OCI-LY7 (cell line): ENCODE results near the gene TIGD2. TPM values are rescaled to one million over a fixed set of nuclear protein-coding genes. Genes with fewer than 3 reads are reported as not detected.

Source experiments
- BruUV-seq: library from RNA; stranded (reverse); fragments of 400-500 nt; replicated peaks from 2 replicates; lab custom pipeline; 2021; lab: Mats Ljungman, UMichigan
- CTCF ChIA-PET: fragments of 300-600 bp; sonication (Branson Sonifier 250); formaldehyde crosslinking; loops from one replicate; lab custom pipeline; 2022; ENCODE audit warnings: antibody characterized with exemption; ENCODE audit not compliant: unreplicated experiment; lab: Charles Lee
- POLR2A ChIA-PET: fragments of 300-600 bp; sonication (Branson Sonifier 250); formaldehyde crosslinking; loops from one replicate; lab custom pipeline; 2022; ENCODE audit warnings: antibody characterized with exemption; lab: Charles Lee
- DNase-seq: peaks from one replicate; pipeline ENCODE4 v3.0.0-alpha.2; 2015; ENCODE audit warnings: low spot score
- H2AFZ ChIP-seq: fragments of 200-600 bp; sonication (generic), shearing (Covaris generic); 2 replicates; pipeline ENCODE4 v1.6.1; 2014; ENCODE audit warnings: mild to moderate bottlenecking, antibody characterized with exemption, low read length, moderate library complexity
- H3K27ac ChIP-seq: fragments of 200-600 bp; sonication (generic); 2 replicates; pipeline ENCODE4 v1.5.1; 2014; ENCODE audit warnings: mixed run types, low read depth, mild to moderate bottlenecking, moderate library complexity, low read length, inconsistent platforms; ENCODE audit not compliant: poor library complexity, severe bottlenecking
- H3K36me3 ChIP-seq: fragments of 200-600 bp; sonication (generic); 2 replicates; pipeline ENCODE4 v1.6.1; 2014; ENCODE audit warnings: mild to moderate bottlenecking, antibody characterized with exemption, low read length, moderate library complexity, mixed read lengths; ENCODE audit not compliant: insufficient read depth
- H3K4me1 ChIP-seq: fragments of 200-600 bp; sonication (generic); 2 replicates; pipeline ENCODE4 v1.5.1; 2014; ENCODE audit warnings: mild to moderate bottlenecking, low read length; ENCODE audit not compliant: insufficient read depth, poor library complexity, severe bottlenecking
- H3K4me2 ChIP-seq: fragments of 200-600 bp; sonication (generic); 2 replicates; pipeline ENCODE4 v1.6.1; 2014; ENCODE audit warnings: mild to moderate bottlenecking, low read length
- H3K4me3 ChIP-seq: fragments of 200-600 bp; sonication (generic); 2 replicates; pipeline ENCODE4 v1.5.1; 2014; ENCODE audit warnings: mild to moderate bottlenecking, low read depth, low read length; ENCODE audit not compliant: poor library complexity, severe bottlenecking
- H3K79me2 ChIP-seq: fragments of 200-600 bp; sonication (generic); 2 replicates; pipeline ENCODE4 v1.6.1; 2016; ENCODE audit warnings: low read depth, mild to moderate bottlenecking, low read length, moderate library complexity, mixed read lengths; ENCODE audit not compliant: insufficient read depth
- H3K9me2 ChIP-seq: fragments of 200-600 bp; sonication (generic); 2 replicates; pipeline ENCODE4 v1.6.1; 2016; ENCODE audit warnings: mild to moderate bottlenecking, low read length, mixed read lengths; ENCODE audit not compliant: insufficient read depth
- H3K9me3 ChIP-seq: fragments of 200-600 bp; sonication (generic); 2 replicates; pipeline ENCODE4 v1.6.1; 2014; ENCODE audit warnings: mild to moderate bottlenecking, mixed run types, low read length, mixed read lengths
- H4K20me1 ChIP-seq: fragments of 200-600 bp; sonication (generic); 2 replicates; pipeline ENCODE4 v1.6.1; 2014; ENCODE audit warnings: mild to moderate bottlenecking, antibody characterized with exemption, low read length, moderate library complexity, mixed read lengths; ENCODE audit not compliant: insufficient read depth
- EZH2phosphoT487 ChIP-seq: fragments of 200-600 bp; sonication (generic); IDR thresholded peaks from 2 replicates; pipeline ENCODE4 v1.6.1; 2018; ENCODE audit warnings: low read depth, borderline replicate concordance, mild to moderate bottlenecking, mixed run types, antibody characterized with exemption, low read length, moderate library complexity, mixed read lengths
- intact Hi-C: fragments of 100-400 bp; cut with micrococcal nuclease; formaldehyde crosslinking; loops from one replicate; pipeline ENCODE4 v1.10.0; 2022; ENCODE audit not compliant: unreplicated experiment
- total RNA-seq, 2 experiments: library from RNA; depleted of rRNA in 1 of 2; stranded (reverse); fragments of >200 nt in 1 of 2; shearing (Covaris generic) in 1 of 2; gene quantifications; 2 replicates each; pipeline ENCODE4 v1.2.3, GENCODE V29; 2014 to 2022
- TF ChIP-seq, protein P1 (sequence below): fragments of 200-600 bp; sonication (generic); conservative IDR thresholded peaks from 2 replicates; pipeline ENCODE4 v1.5.1; 2014; ENCODE audit warnings: mild to moderate bottlenecking, antibody characterized with exemption, low read length, moderate library complexity, mixed read lengths

Gene TIGD2
- total RNA-seq, 2 experiments from 2014 or later: 6.3 to 10.0 TPM

DNA sequence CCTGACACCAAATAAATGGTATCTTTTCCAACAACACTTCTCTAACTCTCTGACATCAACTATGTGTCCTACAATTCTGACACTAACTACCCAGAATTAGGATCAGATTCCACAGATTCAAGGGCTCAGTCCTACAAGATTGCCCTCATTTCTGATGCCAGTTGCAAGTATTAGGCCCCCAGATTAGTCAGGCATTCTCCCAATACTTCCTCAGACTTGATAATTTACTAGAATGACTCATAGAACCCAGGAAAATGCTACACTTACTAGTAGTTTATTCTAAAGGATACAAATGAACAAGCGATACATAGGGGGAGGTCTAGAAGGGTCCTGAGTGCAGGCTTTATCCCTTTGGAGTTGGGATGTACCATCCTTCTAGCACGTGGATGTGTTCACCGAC lies 8.5 kb downstream of the TIGD2 start:
- Histone ChIP-seq H3K4me1 (no peaks in the 10 kb centered on the region), H3K36me3 (no peaks in the 10 kb centered on the region), H3K4me3 (no peak overlapping the region), H3K27ac (no peak overlapping the region), H3K9me3 (no peaks in the 10 kb centered on the region), H4K20me1 (no peaks in the 10 kb centered on the region), H2AFZ (no peak overlapping the region), H3K4me2 (no peak overlapping the region), H3K9me2 (no peaks in the 10 kb centered on the region; the same call in 1 of the 2 replicates), H3K79me2 (no peaks in the 10 kb centered on the region)
- ChIA-PET POLR2A (no interaction called here), CTCF (no interaction called here)
- no TSS peak for BruUV-seq
- DNase-seq: no peak
- intact Hi-C loops: no loop called here
- TF ChIP-seq EZH2phosphoT487: no peak
- TF ChIP-seq, protein P1, sequence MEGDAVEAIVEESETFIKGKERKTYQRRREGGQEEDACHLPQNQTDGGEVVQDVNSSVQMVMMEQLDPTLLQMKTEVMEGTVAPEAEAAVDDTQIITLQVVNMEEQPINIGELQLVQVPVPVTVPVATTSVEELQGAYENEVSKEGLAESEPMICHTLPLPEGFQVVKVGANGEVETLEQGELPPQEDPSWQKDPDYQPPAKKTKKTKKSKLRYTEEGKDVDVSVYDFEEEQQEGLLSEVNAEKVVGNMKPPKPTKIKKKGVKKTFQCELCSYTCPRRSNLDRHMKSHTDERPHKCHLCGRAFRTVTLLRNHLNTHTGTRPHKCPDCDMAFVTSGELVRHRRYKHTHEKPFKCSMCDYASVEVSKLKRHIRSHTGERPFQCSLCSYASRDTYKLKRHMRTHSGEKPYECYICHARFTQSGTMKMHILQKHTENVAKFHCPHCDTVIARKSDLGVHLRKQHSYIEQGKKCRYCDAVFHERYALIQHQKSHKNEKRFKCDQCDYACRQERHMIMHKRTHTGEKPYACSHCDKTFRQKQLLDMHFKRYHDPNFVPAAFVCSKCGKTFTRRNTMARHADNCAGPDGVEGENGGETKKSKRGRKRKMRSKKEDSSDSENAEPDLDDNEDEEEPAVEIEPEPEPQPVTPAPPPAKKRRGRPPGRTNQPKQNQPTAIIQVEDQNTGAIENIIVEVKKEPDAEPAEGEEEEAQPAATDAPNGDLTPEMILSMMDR: no peak

GRCh38 chr4:89121387-89122068 lies 10.2 kb downstream of the TIGD2 start:
- H2AFZ ChIP-seq: no peak overlapping the region
- intact Hi-C loops: no loop called here
- H3K9me3 ChIP-seq: no peaks in the 10 kb centered on the region
- BruUV-seq: no TSS peak
- H3K4me1 ChIP-seq: no peaks in the 10 kb centered on the region
- ChIA-PET POLR2A (interaction anchor here (1.1 kb wide), 1 partner anchor 104 kb away, joined by 5 read pairs; no protein-coding TSS in a partner anchor), CTCF (no interaction called here)
- DNase-seq: no peak
- H4K20me1 ChIP-seq: no peaks in the 10 kb centered on the region
- no peaks in the 10 kb centered on the region; the same call in 1 of the 2 replicates for H3K9me2 ChIP-seq
- H3K4me3 ChIP-seq: no peak overlapping the region
- no peak for TF ChIP-seq EZH2phosphoT487
- TF ChIP-seq, protein P1: no peak
- H3K27ac ChIP-seq: no peak overlapping the region
- no peaks in the 10 kb centered on the region for H3K79me2 ChIP-seq
- no peak overlapping the region for H3K4me2 ChIP-seq
- H3K36me3 ChIP-seq: no peaks in the 10 kb centered on the region

DNA sequence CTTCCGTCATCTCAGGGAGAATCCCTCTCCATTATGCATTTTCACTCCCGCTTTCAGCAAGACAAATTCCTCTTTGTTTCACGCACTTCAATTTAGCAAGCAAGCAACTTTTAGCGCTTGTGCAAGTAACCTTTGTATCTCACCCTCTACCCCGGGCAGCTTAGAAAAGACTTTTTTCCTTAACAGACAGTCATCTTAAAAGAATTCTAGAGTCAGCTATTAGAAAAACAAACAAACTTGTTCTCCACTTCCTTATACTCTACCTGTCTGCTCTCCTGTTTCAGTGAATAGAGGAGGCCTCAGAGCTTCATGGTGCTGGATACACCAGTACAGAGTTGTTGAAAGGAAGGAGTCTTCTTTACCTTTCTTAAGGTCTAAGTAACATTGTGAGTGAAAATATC lies 12.1 kb downstream of the TIGD2 start:
- BruUV-seq: no TSS peak
- intact Hi-C loops: no loop called here
- TF ChIP-seq, protein P1: no peak
- TF ChIP-seq EZH2phosphoT487: no peak
- no peaks in the 10 kb centered on the region for H3K9me3 ChIP-seq
- no peak overlapping the region for H3K4me3 ChIP-seq
- H3K4me2 ChIP-seq: no peak overlapping the region
- no peaks in the 10 kb centered on the region for H3K4me1 ChIP-seq
- H3K36me3 ChIP-seq: no peaks in the 10 kb centered on the region
- no peaks in the 10 kb centered on the region; the same call in 1 of the 2 replicates for H3K9me2 ChIP-seq
- H2AFZ ChIP-seq: no peak overlapping the region
- no peaks in the 10 kb centered on the region for H3K79me2 ChIP-seq
- H3K27ac ChIP-seq: no peak overlapping the region
- no peak for DNase-seq
- ChIA-PET POLR2A (interaction anchor here (0.6 to 0.7 kb wide), 2 partner anchors 20 to 157 kb away, joined by 3 to 6 read pairs; no protein-coding TSS in a partner anchor), CTCF (no interaction called here)
- H4K20me1 ChIP-seq: no peaks in the 10 kb centered on the region
